HEK293 (cell line): ENCODE data around the gene THBS1.

ENCODE experiments used
- CTCF ChIA-PET: fragments of 350-600 bp; formaldehyde crosslinking; extraction: SDS; loops from one replicate; lab custom pipeline; 2021; ENCODE audit warnings: antibody characterized with exemption; lab: Yijun Ruan, JAX
- POLR2A ChIA-PET: fragments of 300-600 bp; formaldehyde crosslinking; extraction: SDS; loops from one replicate; lab custom pipeline; 2020; ENCODE audit warnings: antibody characterized with exemption, inconsistent platforms; lab: Yijun Ruan, JAX
- H3K27ac ChIP-seq: fragments of 200-500 bp; sonication (Bioruptor generic); 2 replicates; pipeline ENCODE4 v1.5.1; 2014; ENCODE audit warnings: low read depth, low read length, control low read depth, inconsistent platforms; ENCODE audit errors: extremely low read depth
- H3K36me3 ChIP-seq, 2 experiments: fragments of 200-500 bp in 1 of 2; sonication (Bioruptor generic) in 1 of 2; 1 replicate in 1 of 2; 2 replicates in 1 of 2; pipeline ENCODE4 v1.5.1; 2014 to 2017; ENCODE audit warnings: inconsistent platforms in 2 of 2, low read length in 2 of 2; ENCODE audit not compliant: control insufficient read depth in 2 of 2, insufficient read depth in 1 of 2
- H3K4me1 ChIP-seq: fragments of 200-500 bp; sonication (Bioruptor generic); 2 replicates; pipeline ENCODE4 v1.5.1; 2014; ENCODE audit warnings: mild to moderate bottlenecking, low read length, inconsistent platforms; ENCODE audit not compliant: control insufficient read depth, insufficient read depth
- H3K4me3 ChIP-seq: 2 replicates; pipeline ENCODE4 v1.5.1; 2011; ENCODE audit warnings: low read depth, mild to moderate bottlenecking, control low read depth, low read length, moderate library complexity
- H3K9me3 ChIP-seq: fragments of 200-500 bp; sonication (Bioruptor generic); 2 replicates; pipeline ENCODE4 v1.5.1; 2014; ENCODE audit warnings: low read depth, low read length, inconsistent platforms; ENCODE audit not compliant: control insufficient read depth, insufficient read depth
- GLI4 ChIP-seq: fragments of 450-650 bp; formaldehyde crosslinking; IDR thresholded peaks from 2 replicates; pipeline ENCODE4 v1.5.1; 2016; ENCODE audit warnings: missing biosample characterization, missing genetic modification characterization
- INSM2 ChIP-seq: fragments of 450-650 bp; formaldehyde crosslinking; IDR thresholded peaks from 2 replicates; pipeline ENCODE4 v1.5.1; 2016; ENCODE audit warnings: missing biosample characterization, missing genetic modification characterization
- PRDM10 ChIP-seq: fragments of 450-650 bp; formaldehyde crosslinking; IDR thresholded peaks from 2 replicates; pipeline ENCODE4 v1.5.1; 2016; ENCODE audit warnings: missing biosample characterization, missing genetic modification characterization
- SCRT2 ChIP-seq: fragments of 450-650 bp; formaldehyde crosslinking; IDR thresholded peaks from 2 replicates; pipeline ENCODE4 v1.5.1; 2016; ENCODE audit warnings: missing biosample characterization, missing genetic modification characterization
- ZNF121 ChIP-seq: fragments of 450-650 bp; formaldehyde crosslinking; IDR thresholded peaks from 2 replicates; pipeline ENCODE4 v1.5.1; 2016; ENCODE audit warnings: missing biosample characterization, missing genetic modification characterization
- ZNF184 ChIP-seq: fragments of 450-650 bp; IDR thresholded peaks from 2 replicates; pipeline ENCODE4 v1.5.1; 2018; ENCODE audit warnings: missing biosample characterization, mild to moderate bottlenecking, missing genetic modification characterization
- ZNF221 ChIP-seq: fragments of 450-650 bp; formaldehyde crosslinking; IDR thresholded peaks from 2 replicates; pipeline ENCODE4 v1.5.1; 2017; ENCODE audit warnings: missing biosample characterization, missing genetic modification characterization, borderline replicate concordance
- ZNF37A ChIP-seq: fragments of 450-650 bp; IDR thresholded peaks from 2 replicates; pipeline ENCODE4 v1.5.1; 2018; ENCODE audit warnings: missing biosample characterization, missing genetic modification characterization
- ZNF521 ChIP-seq: fragments of 450-650 bp; formaldehyde crosslinking; IDR thresholded peaks from 2 replicates; pipeline ENCODE4 v1.5.1; 2017; ENCODE audit warnings: missing biosample characterization, mild to moderate bottlenecking, missing genetic modification characterization
- ZNF610 ChIP-seq: fragments of 450-650 bp; formaldehyde crosslinking; IDR thresholded peaks from 2 replicates; pipeline ENCODE4 v1.5.1; 2016; ENCODE audit warnings: missing biosample characterization, missing genetic modification characterization, borderline replicate concordance
- ZNF701 ChIP-seq: fragments of 450-650 bp; formaldehyde crosslinking; IDR thresholded peaks from 2 replicates; pipeline ENCODE4 v1.5.1; 2016; ENCODE audit warnings: missing biosample characterization, missing genetic modification characterization

Gene THBS1

GRCh38 chr15:39589193-39589814, 8.4 kb downstream of the THBS1 start:
- no peak for TF ChIP-seq PRDM10
- no peaks in the 10 kb centered on the region for H3K4me1 ChIP-seq
- H3K9me3 ChIP-seq, result no peaks in the 10 kb centered on the region
- POLR2A ChIA-PET, result no interaction called here
- peaks cover 0 to 38% of the 10 kb centered on the region in 2 experiments; a peak in 1 of 3 replicates for H3K36me3 ChIP-seq
- no peak overlapping the region for H3K27ac ChIP-seq
- CTCF ChIA-PET, result no interaction called here
- H3K4me3 ChIP-seq, result no peak overlapping the region

- Histone ChIP-seq H3K36me3 (peaks cover 0 to 40% of the 10 kb centered on the region in 2 experiments; a peak in 1 of 3 replicates), H3K4me3 (no peak overlapping the region), H3K27ac (no peak overlapping the region), H3K9me3 (no peaks in the 10 kb centered on the region), H3K4me1 (no peaks in the 10 kb centered on the region)
- ChIA-PET CTCF (interaction anchor here (0.6 kb wide), 1 partner anchor 139 kb away, joined by 3 read pairs; no protein-coding TSS in a partner anchor), POLR2A (no interaction called here)
- no peak for TF ChIP-seq ZNF37A (tag by site-specific recombination)
- TF ChIP-seq ZNF121 (tag by site-specific recombination), result no peak
- TF ChIP-seq ZNF221 (tag by site-specific recombination), result no peak
- TF ChIP-seq ZNF184 (tag by site-specific recombination), result no peak
- no peak for TF ChIP-seq INSM2 (tag by site-specific recombination)
- no peak for TF ChIP-seq ZNF701 (tag by site-specific recombination)
- no peak for TF ChIP-seq GLI4 (tag by site-specific recombination)
Observed at GRCh38 chr15:39589815-39590644, 9.2 kb downstream of the THBS1 start.

- Histone ChIP-seq H3K27ac (no peak overlapping the region), H3K4me3 (no peak overlapping the region), H3K9me3 (no peaks in the 10 kb centered on the region)
- POLR2A ChIA-PET, result interaction anchor here (1.1 kb wide), 1 partner anchor 11 kb away, joined by 4 read pairs; the partner anchor contains the start of gene THBS1
- no peak for TF ChIP-seq ZNF610
- no peak for TF ChIP-seq SCRT2 (tag by site-specific recombination)
- no peak for TF ChIP-seq INSM2 (tag by site-specific recombination)
- TF ChIP-seq ZNF521 (tag by site-specific recombination), result no peak
- TF ChIP-seq, all 188 proteins: peak for 0
- H3K4me1 ChIP-seq, result no peaks in the 10 kb centered on the region
- CTCF ChIA-PET, result interaction anchor here (0.6 kb wide), 1 partner anchor 179 kb away, joined by 3 read pairs; no protein-coding TSS in a partner anchor
- peaks cover 0 to 40% of the 10 kb centered on the region in 2 experiments; a peak in 1 of 3 replicates for H3K36me3 ChIP-seq
Observed at GRCh38 chr15:39591141-39591895, 10.4 kb downstream of the THBS1 start.
